ENCODE data around the gene SYT2.
"Not testable (repeated sequence)": the region's sequence is repeated elsewhere in the genome, so short reads cannot be mapped to it uniquely, and the experiment has no call there.

The SYT2 gene

GRCh38 chr1:202544766-202545449 lies 165.3 kb downstream of the SYT2 start:
- in situ Hi-C loops (cut with HindIII; ENCODE audit: low sequenced_read_pairs); DNase-seq (ENCODE audit: low read depth, low spot score); H3K4me3 ChIP-seq (ENCODE audit: low read depth, low read length): not testable (repeated sequence)

- DNase-seq (ENCODE audit: low read depth, low spot score); in situ Hi-C loops (cut with HindIII; ENCODE audit: low sequenced_read_pairs): not testable (repeated sequence)
Measured at GRCh38 chr1:202543537-202543936, 166.7 kb downstream of the SYT2 start.

GRCh38 chr1:202542415-202542814 lies 167.8 kb downstream of the SYT2 start:
- H3K4me3 ChIP-seq (ENCODE audit: low read depth, low read length); in situ Hi-C loops (cut with HindIII; ENCODE audit: low sequenced_read_pairs); DNase-seq (ENCODE audit: low read depth, low spot score): not testable (repeated sequence)

More at GRCh38 chr1:202543537-202543936, 166.7 kb downstream of the SYT2 start:
- not testable (repeated sequence) for H3K4me3 ChIP-seq (ENCODE audit: low read depth, low read length)

- in situ Hi-C loops (cut with HindIII; ENCODE audit: low sequenced_read_pairs); H3K4me3 ChIP-seq (ENCODE audit: low read depth, low read length); DNase-seq (ENCODE audit: low read depth, low spot score): not testable (repeated sequence)
Measured at GRCh38 chr1:202540858-202541257, 169.4 kb downstream of the SYT2 start.

Data from astrocyte of the spinal cord (primary cell).